Measurements from ENCODE around the gene CRTC3.
"Not testable (repeated sequence)": the region's sequence is repeated elsewhere in the genome, so short reads cannot be mapped to it uniquely, and the experiment has no call there.

Gene CRTC3

DNA sequence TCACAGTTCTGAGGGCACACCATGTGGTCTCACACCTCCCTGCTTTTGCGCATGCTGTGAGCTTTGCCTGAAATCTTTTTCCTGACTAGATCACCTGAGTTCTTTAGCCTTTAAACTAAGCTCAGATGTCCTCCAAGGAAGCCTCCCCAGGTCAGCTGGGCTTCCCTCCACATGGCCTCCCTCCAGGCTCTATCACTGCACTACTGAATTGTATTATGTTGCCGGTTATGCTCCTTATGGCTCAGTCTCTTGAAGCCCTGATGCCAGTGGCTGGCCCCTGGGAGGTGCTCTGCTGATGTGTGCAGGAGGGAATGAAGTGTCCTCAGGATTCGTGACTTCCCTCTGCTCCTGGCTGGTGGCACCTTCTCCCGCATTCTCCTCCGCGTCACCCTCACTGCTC is 94.1 kb downstream of the CRTC3 start:
- H3K9ac ChIP-seq (ENCODE audit: low read length), result no peak overlapping the region
- H3K27me3 ChIP-seq (ENCODE audit: control insufficient read depth, insufficient read depth, low read length), result no peaks in the 10 kb centered on the region
- H3K9me3 ChIP-seq (ENCODE audit: control insufficient read depth, insufficient read depth, low read depth, low read length), result no peaks in the 10 kb centered on the region
- H3K4me3 ChIP-seq (ENCODE audit: low read depth, low read length), result no peak overlapping the region
- peaks cover 12% of the 10 kb centered on the region for H3K4me1 ChIP-seq (ENCODE audit: control insufficient read depth, insufficient read depth, low read length)
- H3K27ac ChIP-seq (ENCODE audit: low read depth, low read length), result no peak overlapping the region
- H3K36me3 ChIP-seq (ENCODE audit: control insufficient read depth, insufficient read depth, low read length), result peaks cover 3% of the 10 kb centered on the region; the same call in 1 of the 2 replicates

DNA sequence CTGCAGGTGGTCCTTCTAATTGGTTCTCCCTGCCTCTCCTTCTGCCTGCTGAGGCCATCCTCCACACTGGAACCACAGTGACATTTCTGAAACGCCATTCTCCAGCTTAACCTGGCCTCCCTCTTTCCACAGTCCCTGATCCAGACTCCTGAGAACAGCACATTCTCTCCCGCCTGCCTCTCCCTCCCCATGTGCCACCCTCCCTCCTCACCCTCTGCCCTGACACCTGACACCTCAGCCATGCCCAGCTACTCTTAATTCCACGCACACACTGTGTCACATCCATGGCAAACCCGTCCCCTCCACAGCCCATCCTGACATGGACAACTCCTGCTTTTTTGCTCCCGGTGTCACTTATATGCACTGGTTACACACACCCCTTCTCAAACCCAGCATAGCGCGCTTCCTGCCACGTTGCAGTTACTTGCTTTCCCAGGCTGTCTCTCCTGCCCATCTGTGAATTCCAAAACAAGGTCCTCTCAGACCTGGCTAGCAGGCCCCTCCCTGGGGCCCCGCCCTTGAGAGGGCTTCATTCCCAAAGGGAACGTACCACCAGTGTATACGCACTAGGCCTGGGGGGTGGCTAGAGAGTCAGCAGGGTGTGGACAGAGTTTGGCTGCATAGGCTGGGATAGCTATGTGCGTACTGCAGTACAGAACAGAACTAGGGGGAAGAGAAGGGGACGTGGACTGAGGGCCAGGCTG is 94.7 kb downstream of the CRTC3 start:
- Histone ChIP-seq H3K9me3 (ENCODE audit: control insufficient read depth, insufficient read depth, low read depth, low read length) (no peaks in the 10 kb centered on the region), H3K27me3 (ENCODE audit: control insufficient read depth, insufficient read depth, low read length) (no peaks in the 10 kb centered on the region), H3K36me3 (ENCODE audit: control insufficient read depth, insufficient read depth, low read length) (peaks cover 9% of the 10 kb centered on the region), H3K4me1 (ENCODE audit: control insufficient read depth, insufficient read depth, low read length) (peaks cover 12% of the 10 kb centered on the region), H3K4me3 (ENCODE audit: low read depth, low read length) (no peak overlapping the region), H3K9ac (ENCODE audit: low read length) (no peak overlapping the region), H3K27ac (ENCODE audit: low read depth, low read length) (no peak overlapping the region)

DNA sequence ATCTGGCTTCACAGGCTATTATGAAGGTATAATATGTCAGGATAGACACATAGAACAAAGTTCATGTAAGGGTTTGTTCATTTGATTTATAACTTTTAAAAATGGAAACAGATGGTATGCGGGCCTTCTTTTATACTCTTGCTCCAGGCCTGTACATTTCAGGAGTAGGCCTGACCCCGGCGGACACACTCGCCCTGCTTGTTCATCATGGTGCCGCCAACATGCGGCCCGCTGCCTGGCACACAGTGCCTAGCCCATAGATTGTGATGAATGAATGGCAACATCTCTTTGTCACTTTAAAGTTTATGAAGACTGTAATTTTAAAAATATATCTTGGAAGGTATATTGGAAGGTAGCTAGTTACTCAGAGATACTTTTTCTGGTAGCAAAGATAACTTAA is 95.3 kb downstream of the CRTC3 start:
- Histone ChIP-seq H3K9me3 (ENCODE audit: control insufficient read depth, insufficient read depth, low read depth, low read length) (no peaks in the 10 kb centered on the region), H3K36me3 (ENCODE audit: control insufficient read depth, insufficient read depth, low read length) (peaks cover 11% of the 10 kb centered on the region), H3K4me1 (ENCODE audit: control insufficient read depth, insufficient read depth, low read length) (peaks cover 12% of the 10 kb centered on the region), H3K9ac (ENCODE audit: low read length) (no peak overlapping the region), H3K27me3 (ENCODE audit: control insufficient read depth, insufficient read depth, low read length) (no peaks in the 10 kb centered on the region), H3K27ac (ENCODE audit: low read depth, low read length) (no peak overlapping the region), H3K4me3 (ENCODE audit: low read depth, low read length) (no peak overlapping the region)

DNA sequence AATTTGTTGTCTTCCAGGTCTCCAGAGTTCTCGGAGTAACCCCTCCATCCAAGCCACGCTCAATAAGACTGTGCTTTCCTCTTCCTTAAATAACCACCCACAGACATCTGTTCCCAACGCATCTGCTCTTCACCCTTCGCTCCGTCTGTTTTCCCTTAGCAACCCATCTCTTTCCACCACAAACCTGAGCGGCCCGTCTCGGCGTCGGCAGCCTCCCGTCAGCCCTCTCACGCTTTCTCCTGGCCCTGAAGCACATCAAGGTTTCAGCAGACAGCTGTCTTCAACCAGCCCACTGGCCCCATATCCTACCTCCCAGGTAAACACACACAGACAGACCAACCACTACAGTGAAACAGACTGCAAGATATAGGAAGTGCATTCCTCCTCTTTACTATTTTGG is 99.5 kb downstream of the CRTC3 start:
- H3K9me3 ChIP-seq (ENCODE audit: control insufficient read depth, insufficient read depth, low read depth, low read length), result no peaks in the 10 kb centered on the region
- peaks cover 14% of the 10 kb centered on the region for H3K36me3 ChIP-seq (ENCODE audit: control insufficient read depth, insufficient read depth, low read length)
- peaks cover 5% of the 10 kb centered on the region for H3K4me1 ChIP-seq (ENCODE audit: control insufficient read depth, insufficient read depth, low read length)

DNA sequence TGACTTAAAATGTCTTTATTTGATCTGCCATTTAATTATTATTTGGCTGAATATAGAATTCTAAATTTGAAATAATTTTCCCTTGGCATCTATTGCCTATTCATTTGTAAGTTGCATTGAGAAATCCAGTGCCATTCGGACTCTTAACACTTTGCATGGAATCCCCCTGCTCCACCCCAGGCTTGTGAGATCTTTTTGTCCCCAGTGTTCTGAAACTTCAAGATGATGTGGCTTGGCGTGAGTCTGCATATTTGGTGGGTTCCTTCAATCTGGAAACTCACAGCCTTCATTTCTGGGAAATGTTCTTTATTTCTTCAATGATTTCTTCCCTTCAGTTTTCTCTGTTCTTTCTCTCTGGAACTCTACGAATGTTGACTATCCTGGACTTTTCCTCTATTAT is 103.6 kb downstream of the CRTC3 start:
- Histone ChIP-seq H3K27me3 (ENCODE audit: control insufficient read depth, insufficient read depth, low read length) (no peaks in the 10 kb centered on the region), H3K36me3 (ENCODE audit: control insufficient read depth, insufficient read depth, low read length) (peaks cover 11% of the 10 kb centered on the region), H3K9ac (ENCODE audit: low read length) (no peak overlapping the region), H3K27ac (ENCODE audit: low read depth, low read length) (no peak overlapping the region), H3K9me3 (ENCODE audit: control insufficient read depth, insufficient read depth, low read depth, low read length) (no peaks in the 10 kb centered on the region), H3K4me3 (ENCODE audit: low read depth, low read length) (no peak overlapping the region), H3K4me1 (ENCODE audit: control insufficient read depth, insufficient read depth, low read length) (no peaks in the 10 kb centered on the region)

More for the DNA sequence above, 99.5 kb downstream of the CRTC3 start:
- H3K9ac ChIP-seq (ENCODE audit: low read length), result no peak overlapping the region
- H3K4me3 ChIP-seq (ENCODE audit: low read depth, low read length), result no peak overlapping the region
- no peaks in the 10 kb centered on the region for H3K27me3 ChIP-seq (ENCODE audit: control insufficient read depth, insufficient read depth, low read length)
- H3K27ac ChIP-seq (ENCODE audit: low read depth, low read length), result no peak overlapping the region

DNA sequence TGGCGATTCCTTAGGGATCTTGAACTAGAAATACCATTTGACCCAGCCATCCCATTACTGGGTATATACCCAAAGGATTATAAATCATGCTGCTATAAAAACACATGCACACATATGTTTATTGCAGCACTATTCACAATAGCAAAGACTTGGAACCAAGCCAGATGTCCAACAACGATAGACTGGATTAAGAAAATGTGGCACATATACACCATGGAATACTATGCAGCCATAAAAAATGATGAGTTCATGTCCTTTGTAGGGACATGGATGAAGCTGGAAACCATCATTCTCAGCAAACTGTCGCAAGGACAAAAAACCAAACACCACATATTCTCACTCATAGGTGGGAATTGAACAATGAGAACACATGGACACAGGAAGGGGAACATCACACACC is 107.3 kb downstream of the CRTC3 start:
- not testable (repeated sequence) for H3K36me3 ChIP-seq (ENCODE audit: control insufficient read depth, insufficient read depth, low read length); H3K9ac ChIP-seq (ENCODE audit: low read length); H3K4me3 ChIP-seq (ENCODE audit: low read depth, low read length); H3K27ac ChIP-seq (ENCODE audit: low read depth, low read length); H3K27me3 ChIP-seq (ENCODE audit: control insufficient read depth, insufficient read depth, low read length); H3K4me1 ChIP-seq (ENCODE audit: control insufficient read depth, insufficient read depth, low read length); H3K9me3 ChIP-seq (ENCODE audit: control insufficient read depth, insufficient read depth, low read depth, low read length)

DNA sequence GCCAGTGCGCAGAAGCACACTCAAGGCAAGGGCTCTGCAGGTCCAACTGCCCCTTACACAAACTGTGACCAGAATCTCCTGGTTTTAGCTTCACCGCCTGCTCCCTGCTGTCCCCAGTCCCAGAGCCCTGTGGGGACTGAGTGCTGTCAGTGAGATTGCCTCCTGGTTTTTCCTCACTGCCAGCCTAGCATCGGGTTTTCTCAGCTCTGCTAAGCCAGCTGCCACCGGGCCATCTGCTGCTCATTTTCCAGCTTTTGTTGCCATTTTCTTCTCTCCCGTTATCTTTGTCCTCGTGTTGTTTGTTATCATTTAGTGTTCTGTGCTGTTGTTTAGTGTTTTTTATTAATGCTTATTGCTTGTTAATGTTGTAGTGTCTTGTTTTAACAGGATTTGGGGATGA is 108.0 kb downstream of the CRTC3 start:
- no peaks in the 10 kb centered on the region for H3K9me3 ChIP-seq (ENCODE audit: control insufficient read depth, insufficient read depth, low read depth, low read length)
- no peak overlapping the region for H3K9ac ChIP-seq (ENCODE audit: low read length)
- H3K27me3 ChIP-seq (ENCODE audit: control insufficient read depth, insufficient read depth, low read length), result no peaks in the 10 kb centered on the region
- no peak overlapping the region for H3K27ac ChIP-seq (ENCODE audit: low read depth, low read length)
- peaks cover 7% of the 10 kb centered on the region for H3K36me3 ChIP-seq (ENCODE audit: control insufficient read depth, insufficient read depth, low read length)
- H3K4me3 ChIP-seq (ENCODE audit: low read depth, low read length), result no peak overlapping the region
- no peaks in the 10 kb centered on the region for H3K4me1 ChIP-seq (ENCODE audit: control insufficient read depth, insufficient read depth, low read length)

DNA sequence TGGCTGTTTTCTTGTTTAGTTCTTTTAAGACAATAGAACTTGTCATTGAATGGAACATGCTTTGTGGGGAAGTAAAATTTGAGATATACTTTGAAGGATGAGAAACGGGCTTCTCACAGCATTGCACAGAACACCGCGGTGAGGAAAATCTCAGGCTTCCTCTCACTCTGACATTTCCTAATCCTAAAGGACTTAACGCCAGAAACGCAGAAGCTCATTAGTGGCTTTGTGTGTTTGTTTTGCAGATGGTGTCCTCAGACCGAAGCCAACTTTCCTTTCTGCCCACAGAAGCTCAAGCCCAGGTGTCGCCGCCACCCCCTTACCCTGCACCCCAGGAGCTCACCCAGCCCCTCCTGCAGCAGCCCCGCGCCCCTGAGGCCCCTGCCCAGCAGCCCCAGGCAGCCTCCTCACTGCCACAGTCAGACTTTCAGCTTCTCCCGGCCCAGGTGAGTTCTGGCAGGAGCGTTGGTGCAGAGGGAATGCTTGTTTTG is 108.5 kb downstream of the CRTC3 start:
- no peaks in the 10 kb centered on the region for H3K27me3 ChIP-seq (ENCODE audit: control insufficient read depth, insufficient read depth, low read length)
- no peaks in the 10 kb centered on the region for H3K9me3 ChIP-seq (ENCODE audit: control insufficient read depth, insufficient read depth, low read depth, low read length)
- no peak overlapping the region for H3K4me3 ChIP-seq (ENCODE audit: low read depth, low read length)
- H3K36me3 ChIP-seq (ENCODE audit: control insufficient read depth, insufficient read depth, low read length), result peaks cover 12% of the 10 kb centered on the region
- no peak overlapping the region for H3K27ac ChIP-seq (ENCODE audit: low read depth, low read length)
- H3K4me1 ChIP-seq (ENCODE audit: control insufficient read depth, insufficient read depth, low read length), result no peaks in the 10 kb centered on the region
- H3K9ac ChIP-seq (ENCODE audit: low read length), result no peak overlapping the region

DNA sequence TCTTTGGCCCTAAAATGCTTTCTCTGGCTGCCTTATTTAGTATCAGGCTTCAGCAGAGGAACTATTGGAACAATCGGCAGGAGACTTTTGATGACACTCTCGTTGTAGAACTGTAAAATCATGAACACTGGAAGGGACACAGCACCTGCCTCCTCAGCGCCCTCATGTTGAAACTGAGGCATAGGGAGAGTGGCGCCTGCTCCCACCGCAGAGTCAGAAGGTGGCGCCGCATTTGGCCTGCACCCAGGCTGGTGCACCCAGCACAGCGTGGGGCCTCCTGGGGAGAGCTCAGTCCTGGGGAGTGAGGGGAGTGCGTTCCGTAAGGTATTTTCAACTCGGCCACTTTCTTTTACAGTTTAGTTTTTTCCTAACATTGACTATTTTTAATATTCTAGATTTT is 109.2 kb downstream of the CRTC3 start:
- Histone ChIP-seq H3K27me3 (ENCODE audit: control insufficient read depth, insufficient read depth, low read length) (no peaks in the 10 kb centered on the region), H3K27ac (ENCODE audit: low read depth, low read length) (no peak overlapping the region), H3K4me3 (ENCODE audit: low read depth, low read length) (no peak overlapping the region), H3K9ac (ENCODE audit: low read length) (no peak overlapping the region), H3K36me3 (ENCODE audit: control insufficient read depth, insufficient read depth, low read length) (peaks cover 12% of the 10 kb centered on the region), H3K9me3 (ENCODE audit: control insufficient read depth, insufficient read depth, low read depth, low read length) (no peaks in the 10 kb centered on the region), H3K4me1 (ENCODE audit: control insufficient read depth, insufficient read depth, low read length) (no peaks in the 10 kb centered on the region)

DNA sequence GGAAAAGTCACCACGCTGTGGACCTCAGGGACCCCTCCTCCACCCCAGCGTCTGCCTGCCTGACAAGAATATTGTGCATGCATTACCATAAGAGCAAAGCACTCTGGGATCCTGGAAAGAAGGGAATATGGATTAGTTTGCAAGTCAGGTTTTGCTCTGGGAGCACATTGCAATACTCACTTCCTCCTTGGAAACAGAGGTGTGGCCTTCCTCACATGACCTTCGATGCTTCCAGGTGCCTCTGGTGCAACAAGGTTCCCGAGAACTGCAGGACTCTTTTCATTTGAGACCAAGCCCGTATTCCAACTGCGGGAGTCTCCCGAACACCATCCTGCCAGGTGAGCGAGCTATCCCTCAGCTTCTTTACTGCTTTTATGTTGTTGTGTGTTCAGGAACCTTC is 111.1 kb downstream of the CRTC3 start:
- no peaks in the 10 kb centered on the region for H3K9me3 ChIP-seq (ENCODE audit: control insufficient read depth, insufficient read depth, low read depth, low read length)

DNA sequence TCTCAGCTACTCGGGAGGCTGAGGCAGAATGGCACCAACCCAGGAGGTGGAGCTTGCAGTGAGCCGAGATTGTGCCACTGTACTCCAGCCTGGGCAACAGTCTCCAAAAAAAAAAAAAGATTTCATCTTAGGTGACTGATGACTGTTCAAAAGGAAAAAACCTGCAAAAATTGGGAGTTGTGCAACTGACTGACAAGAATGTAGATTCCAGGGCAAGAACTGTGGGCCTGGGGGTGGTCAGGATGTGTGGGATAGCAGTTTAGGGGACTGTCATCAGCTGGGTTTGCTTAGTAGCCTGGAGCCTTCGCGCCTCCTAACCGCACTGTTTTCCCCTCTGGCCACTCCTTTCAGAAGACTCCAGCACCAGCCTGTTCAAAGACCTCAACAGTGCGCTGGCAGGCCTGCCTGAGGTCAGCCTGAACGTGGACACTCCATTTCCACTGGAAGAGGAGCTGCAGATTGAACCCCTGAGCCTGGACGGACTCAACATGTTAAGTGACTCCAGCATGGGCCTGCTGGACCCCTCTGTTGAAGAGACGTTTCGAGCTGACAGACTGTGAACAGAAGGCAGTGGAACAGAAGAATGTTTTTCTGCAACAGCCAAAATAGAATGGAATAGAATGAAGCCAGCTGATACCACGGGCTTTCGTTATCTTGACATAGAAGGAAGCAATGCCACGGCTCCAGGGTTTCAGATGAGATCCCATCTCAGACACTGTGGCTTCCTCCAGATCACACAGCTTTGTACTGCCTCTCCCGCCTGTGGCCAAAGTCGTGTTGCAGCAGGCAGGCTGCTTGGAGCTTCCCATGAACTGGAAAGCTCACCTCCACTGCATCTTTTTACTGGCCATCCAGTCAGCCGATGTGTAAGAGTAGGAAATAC is 112.1 kb downstream of the CRTC3 start:
- H3K27me3 ChIP-seq (ENCODE audit: control insufficient read depth, insufficient read depth, low read length), result no peaks in the 10 kb centered on the region
- no peak overlapping the region for H3K4me3 ChIP-seq (ENCODE audit: low read depth, low read length)
- no peaks in the 10 kb centered on the region for H3K9me3 ChIP-seq (ENCODE audit: control insufficient read depth, insufficient read depth, low read depth, low read length)
- no peaks in the 10 kb centered on the region for H3K4me1 ChIP-seq (ENCODE audit: control insufficient read depth, insufficient read depth, low read length)
- H3K27ac ChIP-seq (ENCODE audit: low read depth, low read length), result no peak overlapping the region
- no peak overlapping the region for H3K9ac ChIP-seq (ENCODE audit: low read length)
- peaks cover 12% of the 10 kb centered on the region for H3K36me3 ChIP-seq (ENCODE audit: control insufficient read depth, insufficient read depth, low read length)

More for the DNA sequence above, 111.1 kb downstream of the CRTC3 start:
- Histone ChIP-seq H3K27me3 (ENCODE audit: control insufficient read depth, insufficient read depth, low read length) (no peaks in the 10 kb centered on the region), H3K36me3 (ENCODE audit: control insufficient read depth, insufficient read depth, low read length) (peaks cover 12% of the 10 kb centered on the region), H3K4me3 (ENCODE audit: low read depth, low read length) (no peak overlapping the region), H3K4me1 (ENCODE audit: control insufficient read depth, insufficient read depth, low read length) (no peaks in the 10 kb centered on the region), H3K27ac (ENCODE audit: low read depth, low read length) (no peak overlapping the region), H3K9ac (ENCODE audit: low read length) (no peak overlapping the region)
